ENCODE data around the gene RAB4A. TPM values are rescaled to one million over a fixed set of nuclear protein-coding genes. Genes with fewer than 3 reads are reported as not detected.

RAB4A gene
- total and polyA plus RNA-seq, 10 of the 15 experiments (the other 5 are each of a cell fraction or from before 2014, with no cell fraction given): 4.0 to 35.8 (median 17.7) TPM

- no peak for TF ChIP-seq E4F1 (IDR thresholded peaks at IDR 0.05; ENCODE audit: borderline replicate concordance, partially characterized antibody)
- TF ChIP-seq E2F8 (IDR thresholded peaks at IDR 0.05; ENCODE audit: low read depth, partially characterized antibody): no peak
- TF ChIP-seq ZNF592 (IDR thresholded peaks at IDR 0.05): no peak
- no peak for TF ChIP-seq SMAD1 (IDR thresholded peaks at IDR 0.05; ENCODE audit: low read depth, partially characterized antibody)
- no peak for TF ChIP-seq HDAC2 (IDR thresholded peaks at IDR 0.05)
- no peak for TF ChIP-seq BMI1 (IDR thresholded peaks at IDR 0.05; ENCODE audit: borderline replicate concordance)
- no peak for TF ChIP-seq SMC3 (IDR thresholded peaks at IDR 0.05; ENCODE audit: borderline replicate concordance, low read length)
- no peak for TF ChIP-seq PKNOX1 (IDR thresholded peaks at IDR 0.05)
- no peak for TF ChIP-seq CREM (IDR thresholded peaks at IDR 0.05; ENCODE audit: low read depth)
- TF ChIP-seq CREB1 (IDR thresholded peaks at IDR 0.05; ENCODE audit: low read depth): no peak
These were observed 30.4 kb upstream of the RAB4A start (continued) for GRCh38 chr1:229240532-229240931.
